SU-DHL-6 (cell line): ENCODE measurements around the gene AGAP1.

Source experiments
- H2AFZ ChIP-seq: fragments of 200-600 bp; sonication (generic); 2 replicates; pipeline ENCODE4 v1.6.1; 2014; ENCODE audit warnings: low read depth, mild to moderate bottlenecking, moderate library complexity, mixed read lengths, antibody characterized with exemption, low read length; ENCODE audit not compliant: severe bottlenecking
- H3F3A ChIP-seq: fragments of 200-600 bp; shearing (Covaris generic); 2 replicates; pipeline ENCODE4 v1.6.0; 2016; ENCODE audit warnings: antibody characterized with exemption, mild to moderate bottlenecking; ENCODE audit not compliant: insufficient read depth
- H3K27ac ChIP-seq: fragments of 200-600 bp; sonication (generic); 2 replicates; pipeline ENCODE4 v1.5.1; 2016; ENCODE audit warnings: low read depth, mild to moderate bottlenecking, low read length, moderate library complexity, mixed read lengths
- H3K27me3 ChIP-seq: fragments of 200-600 bp; sonication (generic), shearing (Covaris generic); 2 replicates; pipeline ENCODE4 v1.6.0; 2014; ENCODE audit warnings: mild to moderate bottlenecking, low read length
- H3K36me3 ChIP-seq: fragments of 200-600 bp; sonication (generic); 2 replicates; pipeline ENCODE4 v1.6.1; 2014; ENCODE audit warnings: mild to moderate bottlenecking, low read length, mixed read lengths
- H3K4me2 ChIP-seq: fragments of 300-600, 200-600 bp; shearing (Covaris generic), sonication (generic); 2 replicates; pipeline ENCODE4 v1.6.0; 2014; ENCODE audit warnings: low read length, low read depth, mild to moderate bottlenecking; ENCODE audit not compliant: poor library complexity, severe bottlenecking
- H3K4me3 ChIP-seq: fragments of 200-600 bp; sonication (generic); 2 replicates; pipeline ENCODE4 v1.5.1; 2014; ENCODE audit warnings: antibody characterized with exemption, low read length, mild to moderate bottlenecking, mixed read lengths; ENCODE audit not compliant: insufficient read depth, poor library complexity, severe bottlenecking
- H3K79me2 ChIP-seq: fragments of 200-600 bp; sonication (generic); 2 replicates; pipeline ENCODE4 v1.6.1; 2014; ENCODE audit warnings: mild to moderate bottlenecking, low read length, moderate library complexity; ENCODE audit not compliant: insufficient read depth
- H3K9ac ChIP-seq: fragments of 200-600 bp; sonication (generic); 2 replicates; pipeline ENCODE4 v1.7.0; 2014; ENCODE audit warnings: mild to moderate bottlenecking, low read length
- H3K9me2 ChIP-seq: fragments of 200-600 bp; sonication (generic); replicated peaks from 2 replicates; pipeline ENCODE4 v1.6.1; 2014; ENCODE audit warnings: low read length; ENCODE audit not compliant: insufficient read depth
- H3K9me3 ChIP-seq: fragments of 200-600 bp; sonication (generic); 2 replicates; pipeline ENCODE4 v1.6.1; 2014; ENCODE audit warnings: low read length, mixed read lengths; ENCODE audit not compliant: insufficient read depth
- H4K20me1 ChIP-seq: fragments of 200-600 bp; sonication (generic); 2 replicates; pipeline ENCODE4 v1.6.1; 2014; ENCODE audit warnings: low read depth, mild to moderate bottlenecking, antibody characterized with exemption, low read length, moderate library complexity, mixed read lengths
- CTCF ChIP-seq: fragments of 200-600 bp; sonication (generic); IDR thresholded peaks from one replicate; pipeline ENCODE4 v1.5.1; 2017; ENCODE audit warnings: antibody characterized with exemption, mild to moderate bottlenecking, low read length, moderate library complexity; ENCODE audit not compliant: insufficient read depth, poor library complexity, severe bottlenecking
- EZH2phosphoT487 ChIP-seq: fragments of 200-600 bp; sonication (generic), shearing (Covaris generic); conservative IDR thresholded peaks from 2 replicates; pipeline ENCODE4 v1.6.1; 2018; ENCODE audit warnings: mild to moderate bottlenecking, antibody characterized with exemption, low read length, moderate library complexity, mixed read lengths

AGAP1 gene

GRCh38 chr2:236045251-236046235 lies 551.7 kb downstream of the AGAP1 start:
- Histone ChIP-seq H2AFZ (no peak overlapping the region), H3K36me3 (no peaks in the 10 kb centered on the region), H3K4me2 (no peak overlapping the region), H3K9ac (no peak overlapping the region), H3K9me3 (no peaks in the 10 kb centered on the region), H4K20me1 (no peaks in the 10 kb centered on the region), H3K79me2 (no peaks in the 10 kb centered on the region), H3F3A (no peaks in the 10 kb centered on the region), H3K27ac (no peak overlapping the region), H3K4me3 (no peak overlapping the region), H3K27me3 (no peaks in the 10 kb centered on the region), H3K9me2 (no peaks in the 10 kb centered on the region)
- TF ChIP-seq EZH2phosphoT487 (no peak), CTCF (no peak)

GRCh38 chr2:236046715-236047114 lies 552.9 kb downstream of the AGAP1 start:
- no peak overlapping the region for H3K4me2 ChIP-seq
- H3K4me3 ChIP-seq, result no peak overlapping the region
- no peaks in the 10 kb centered on the region for H3K9me3 ChIP-seq
- no peaks in the 10 kb centered on the region for H4K20me1 ChIP-seq
- H3K9ac ChIP-seq, result no peak overlapping the region
- no peaks in the 10 kb centered on the region for H3K27me3 ChIP-seq
- H2AFZ ChIP-seq, result no peak overlapping the region
- no peaks in the 10 kb centered on the region for H3K9me2 ChIP-seq
- TF ChIP-seq EZH2phosphoT487, result no peak
- TF ChIP-seq CTCF, result no peak
- H3F3A ChIP-seq, result no peaks in the 10 kb centered on the region
- no peaks in the 10 kb centered on the region for H3K36me3 ChIP-seq
- H3K79me2 ChIP-seq, result no peaks in the 10 kb centered on the region
- H3K27ac ChIP-seq, result no peak overlapping the region

- no peak overlapping the region for H3K4me2 ChIP-seq
- no peaks in the 10 kb centered on the region for H3K79me2 ChIP-seq
- H3F3A ChIP-seq, result no peaks in the 10 kb centered on the region
- no peaks in the 10 kb centered on the region for H3K9me3 ChIP-seq
- H3K9ac ChIP-seq, result no peak overlapping the region
- H3K4me3 ChIP-seq, result no peak overlapping the region
- H3K9me2 ChIP-seq, result no peaks in the 10 kb centered on the region
- no peak overlapping the region for H3K27ac ChIP-seq
- no peaks in the 10 kb centered on the region for H4K20me1 ChIP-seq
- no peak overlapping the region for H2AFZ ChIP-seq
- no peak for TF ChIP-seq CTCF
- H3K36me3 ChIP-seq, result no peaks in the 10 kb centered on the region
- H3K27me3 ChIP-seq, result no peaks in the 10 kb centered on the region
These were observed 553.3 kb downstream of the AGAP1 start for GRCh38 chr2:236047176-236047575.
